Right renal pelvis (tissue), 4 donors: ENCODE measurements around the gene DBH. TPM values are rescaled to one million over a fixed set of nuclear protein-coding genes. Genes with fewer than 3 reads are reported as not detected.

Source experiments
- DNase-seq, 4 donors: peaks; one replicate each; pipeline ENCODE4 v3.0.0-alpha.2; 2013; ENCODE audit warnings: low read depth in 4 of 4, low spot score in 3 of 4, missing footprints in 1 of 4
- polyA plus RNA-seq, 4 donors: library from polyadenylated mRNA; unstranded; fragments of 120-200 nt; gene quantifications; one replicate each; pipeline ENCODE4 v1.2.1, GENCODE V29; 2013; ENCODE audit not compliant: insufficient read length in 4 of 4

DBH gene
- polyA plus RNA-seq, 4 donors = 0.60 to 3.1 (median 0.81) TPM

GRCh38 chr9:133693116-133693515 is 57.0 kb downstream of the DBH start:
- no peak for DNase-seq

GRCh38 chr9:133693703-133694529 is 57.8 kb downstream of the DBH start:
- no peak for DNase-seq

GRCh38 chr9:133694686-133695085 is 58.5 kb downstream of the DBH start:
- DNase-seq = no peak

GRCh38 chr9:133696071-133696472 is 59.9 kb downstream of the DBH start:
- no peak for DNase-seq

- DNase-seq = no peak
Observed at GRCh38 chr9:133699546-133699945, 63.4 kb downstream of the DBH start.

GRCh38 chr9:133700819-133701320 is 64.7 kb downstream of the DBH start:
- DNase-seq = no peak

GRCh38 chr9:133701321-133701980 is 65.3 kb downstream of the DBH start:
- DNase-seq = no peak

GRCh38 chr9:133701981-133702797 is 66.0 kb downstream of the DBH start:
- DNase-seq = no peak

- DNase-seq = no peak
Observed at GRCh38 chr9:133702798-133703590, 66.8 kb downstream of the DBH start.

- DNase-seq = no peak
Observed at GRCh38 chr9:133703591-133704399, 67.6 kb downstream of the DBH start.

- DNase-seq = no peak
Observed at GRCh38 chr9:133704711-133705181, 68.6 kb downstream of the DBH start.

GRCh38 chr9:133705576-133705975 is 69.4 kb downstream of the DBH start:
- DNase-seq = no peak

- DNase-seq = no peak
Observed at GRCh38 chr9:133706307-133707050, 70.3 kb downstream of the DBH start.

- no peak for DNase-seq
Observed at GRCh38 chr9:133707065-133707762, 71.1 kb downstream of the DBH start.

GRCh38 chr9:133707763-133708245 is 71.6 kb downstream of the DBH start:
- DNase-seq = no peak

GRCh38 chr9:133708246-133709014 is 72.3 kb downstream of the DBH start:
- DNase-seq = no peak
